Ectodermal cell (in vitro differentiated cells): ENCODE results near the gene RBPJ.

ENCODE experiments used
- H3K27ac ChIP-seq: 2 replicates; pipeline ENCODE4 v1.7.0; 2013; ENCODE audit warnings: mild to moderate bottlenecking, low read depth, low read length; ENCODE audit not compliant: insufficient read depth, poor library complexity, severe bottlenecking
- H3K27me3 ChIP-seq: 2 replicates; pipeline ENCODE4 v1.7.0; 2013; ENCODE audit warnings: mild to moderate bottlenecking, low read length; ENCODE audit not compliant: insufficient read depth, control insufficient read depth, poor library complexity, severe bottlenecking
- H3K36me3 ChIP-seq: one replicate; pipeline ENCODE4 v1.7.0; 2013; ENCODE audit warnings: low read length; ENCODE audit not compliant: control insufficient read depth, insufficient read depth
- H3K4me1 ChIP-seq: one replicate; pipeline ENCODE4 v1.7.0; 2013; ENCODE audit warnings: low read length; ENCODE audit not compliant: control insufficient read depth, insufficient read depth
- H3K4me3 ChIP-seq: 2 replicates; pipeline ENCODE4 v1.7.0; 2013; ENCODE audit warnings: low read depth, low read length, control low read depth; ENCODE audit not compliant: insufficient read depth
- H3K9me3 ChIP-seq: 2 replicates; pipeline ENCODE4 v1.7.0; 2013; ENCODE audit warnings: mild to moderate bottlenecking, low read length, moderate library complexity; ENCODE audit not compliant: control insufficient read depth
- WGBS, 2 experiments: methylation state at CpG; one replicate each; pipeline ENCODE4 v1.1.7; 2013; ENCODE audit warnings: missing lambda C conversion rate in 2 of 2; 5-methylcytosine and 5-hydroxymethylcytosine counted together

RBPJ gene

GRCh38 chr4:26478330-26478729, 157.5 kb downstream of the RBPJ start:
- Histone ChIP-seq H3K27ac (no peak overlapping the region), H3K4me3 (no peak overlapping the region), H3K9me3 (no peaks in the 10 kb centered on the region), H3K27me3 (no peaks in the 10 kb centered on the region), H3K36me3 (no peaks in the 10 kb centered on the region), H3K4me1 (no peaks in the 10 kb centered on the region)
- WGBS, 2 experiments, result 94 to 95% methylated on average over 13 of the region's 13 CpGs

- H3K9me3 ChIP-seq, result no peaks in the 10 kb centered on the region
- H3K36me3 ChIP-seq, result no peaks in the 10 kb centered on the region
- H3K27ac ChIP-seq, result no peak overlapping the region
- no peaks in the 10 kb centered on the region for H3K4me1 ChIP-seq
- no peaks in the 10 kb centered on the region for H3K27me3 ChIP-seq
- H3K4me3 ChIP-seq, result no peak overlapping the region
- 62 to 95% methylated on average over 2 to 3 of the region's 3 CpGs for WGBS, 2 experiments
Observed at GRCh38 chr4:26482508-26483462, 162.0 kb downstream of the RBPJ start.

DNA sequence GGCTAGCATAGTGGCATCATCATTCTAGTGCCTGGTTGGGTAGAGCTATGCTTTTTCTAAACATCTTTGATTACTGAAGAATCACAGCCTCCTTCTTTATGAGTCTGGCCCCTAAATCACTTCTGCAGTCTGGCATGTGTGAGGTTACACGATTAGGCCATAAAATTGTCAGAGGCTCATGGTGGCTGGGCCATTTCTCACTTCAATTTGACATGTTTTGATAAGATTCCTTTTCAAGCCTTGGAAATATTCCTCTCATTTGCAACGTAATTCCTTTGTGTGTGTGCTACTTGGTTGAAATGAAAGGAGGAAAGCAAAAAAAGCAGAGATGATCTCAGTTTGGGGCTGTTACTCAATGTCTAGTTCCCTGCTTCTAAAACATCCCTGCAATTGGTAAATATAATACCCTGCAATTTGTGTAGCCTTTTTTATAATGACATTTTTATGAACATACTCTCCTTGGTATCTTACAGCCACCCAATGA, 163.3 kb downstream of the RBPJ start:
- no peak overlapping the region for H3K4me3 ChIP-seq
- no peak overlapping the region for H3K27ac ChIP-seq
- no peaks in the 10 kb centered on the region for H3K36me3 ChIP-seq
- no peaks in the 10 kb centered on the region for H3K4me1 ChIP-seq
- H3K9me3 ChIP-seq, result no peaks in the 10 kb centered on the region
- WGBS, 2 experiments, result 87 to 95% methylated on average over 2 of the region's 2 CpGs
- H3K27me3 ChIP-seq, result peaks cover 6% of the 10 kb centered on the region

DNA sequence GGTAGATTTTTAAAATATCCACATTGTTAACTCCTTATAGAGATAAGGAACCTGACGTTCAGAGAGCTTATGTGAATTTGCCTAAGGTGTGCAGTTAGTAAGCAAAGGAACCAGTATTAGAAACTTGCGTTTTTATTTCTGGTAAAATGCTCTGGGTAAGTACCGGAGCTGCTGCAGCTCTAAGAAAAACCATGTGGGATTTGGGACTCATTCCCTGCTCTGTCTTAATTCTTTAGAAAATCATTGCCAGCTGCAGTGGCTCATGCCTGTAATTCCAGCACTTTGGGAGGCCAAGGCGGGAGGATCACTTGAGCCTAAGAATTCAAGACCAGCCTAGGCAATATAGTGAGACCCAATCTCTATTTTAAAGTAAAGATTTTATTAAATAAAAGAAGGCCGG, 163.7 kb downstream of the RBPJ start:
- WGBS, 2 experiments, result 80 to 89% methylated on average over 5 of the region's 5 CpGs
- Histone ChIP-seq H3K4me1 (peaks cover 2% of the 10 kb centered on the region), H3K27ac (no peak overlapping the region), H3K36me3 (no peaks in the 10 kb centered on the region), H3K27me3 (peaks cover 6% of the 10 kb centered on the region), H3K9me3 (no peaks in the 10 kb centered on the region), H3K4me3 (no peak overlapping the region)
